PC-9 (cell line): ENCODE measurements around the gene TNFRSF1A. TPM values are rescaled to one million over a fixed set of nuclear protein-coding genes. Genes with fewer than 3 reads are reported as not detected.

Source experiments
- Bru-seq: library from RNA; stranded (reverse); fragments of 400-500 nt; gene quantifications from one replicate; lab custom pipeline; 2021; lab: Mats Ljungman, UMichigan
- BruChase-seq, 2 experiments: library from RNA; stranded (reverse); fragments of 400-500 nt; gene quantifications; one replicate each; lab custom pipeline; 2021; lab: Mats Ljungman, UMichigan
- BruUV-seq: library from RNA; stranded (reverse); fragments of 400-500 nt; replicated peaks from 2 replicates; lab custom pipeline; 2021; lab: Mats Ljungman, UMichigan
- CTCF ChIA-PET: fragments of 300-600 bp; sonication (Branson Sonifier 250); formaldehyde crosslinking; loops from one replicate; lab custom pipeline; 2022; ENCODE audit warnings: antibody characterized with exemption; lab: Charles Lee
- POLR2A ChIA-PET: fragments of 300-600 bp; sonication (Branson Sonifier 250); formaldehyde crosslinking; loops from one replicate; lab custom pipeline; 2022; ENCODE audit warnings: antibody characterized with exemption; ENCODE audit not compliant: unreplicated experiment; lab: Charles Lee
- DNase-seq, 2 experiments: peaks; one replicate each; pipeline versions ENCODE4 v3.0.0 to v3.0.0-alpha.2; 2015 to 2022; ENCODE audit warnings: mixed read lengths in 1 of 2
- H2AFZ ChIP-seq: fragments of 200-600 bp; sonication (generic); 2 replicates; pipeline ENCODE4 v1.8.1; 2017; ENCODE audit warnings: antibody characterized with exemption
- H3F3A ChIP-seq: fragments of 200-600 bp; sonication (generic); 2 replicates; pipeline ENCODE4 v1.8.1; 2017; ENCODE audit warnings: antibody characterized with exemption, mild to moderate bottlenecking, low read depth; ENCODE audit not compliant: insufficient read depth
- H3K27ac ChIP-seq: fragments of 200-600 bp; sonication (generic); 2 replicates; pipeline ENCODE4 v1.6.1; 2016; ENCODE audit warnings: mixed run types
- H3K27me3 ChIP-seq: fragments of 200-600 bp; sonication (generic); 2 replicates; pipeline ENCODE4 v1.6.1; 2016; ENCODE audit warnings: low read depth, mixed run types; ENCODE audit not compliant: insufficient read depth
- H3K36me3 ChIP-seq: fragments of 200-600 bp; sonication (generic); 2 replicates; pipeline ENCODE4 v1.6.1; 2016; ENCODE audit warnings: low read depth, mixed run types
- H3K4me1 ChIP-seq: fragments of 200-600 bp; sonication (generic); replicated peaks from 2 replicates; pipeline ENCODE4 v1.6.1; 2016; ENCODE audit warnings: mixed run types; ENCODE audit not compliant: insufficient read depth
- H3K4me2 ChIP-seq: fragments of 200-600 bp; sonication (generic); 2 replicates; pipeline ENCODE4 v1.6.1; 2017; ENCODE audit warnings: mixed run types
- H3K4me3 ChIP-seq: fragments of 200-600 bp; sonication (generic); 2 replicates; pipeline ENCODE4 v1.6.1; 2016; ENCODE audit warnings: mixed run types
- H3K79me2 ChIP-seq: fragments of 200-600 bp; sonication (generic); 2 replicates; pipeline ENCODE4 v1.6.1; 2017; ENCODE audit warnings: low read depth, mixed run types
- H3K9me2 ChIP-seq: fragments of 200-600 bp; sonication (generic); 2 replicates; pipeline ENCODE4 v1.8.1; 2017; ENCODE audit warnings: mild to moderate bottlenecking; ENCODE audit not compliant: insufficient read depth
- H3K9me3 ChIP-seq: fragments of 200-600 bp; sonication (generic); 2 replicates; pipeline ENCODE4 v1.8.1; 2016; ENCODE audit warnings: low read depth; ENCODE audit not compliant: insufficient read depth
- H4K20me1 ChIP-seq: fragments of 200-600 bp; sonication (generic); 2 replicates; pipeline ENCODE4 v1.8.1; 2017; ENCODE audit not compliant: insufficient read depth
- CTCF ChIP-seq: fragments of 200-600 bp; sonication (generic); conservative IDR thresholded peaks from 2 replicates; pipeline ENCODE4 v1.6.1; 2017; ENCODE audit warnings: mixed run types, antibody characterized with exemption, mild to moderate bottlenecking, moderate library complexity
- EZH2 ChIP-seq: fragments of 200-600 bp; sonication (generic); IDR thresholded peaks from 2 replicates; pipeline ENCODE4 v1.8.0; 2017; ENCODE audit warnings: antibody characterized with exemption, low read depth
- intact Hi-C: fragments of 100-400 bp; cut with micrococcal nuclease; formaldehyde crosslinking; loops from one replicate; pipeline ENCODE4 v1.10.0; 2022; ENCODE audit not compliant: unreplicated experiment
- long read RNA-seq: library from polyadenylated mRNA; stranded (forward); transcript quantifications from one replicate; pipeline ENCODE4 v2.0.0, GENCODE V29; 2022
- total RNA-seq: library from RNA; stranded (reverse); gene quantifications from 2 replicates; pipeline ENCODE4 v1.2.3, GENCODE V29; 2021

The TNFRSF1A gene
- total RNA-seq, result 144 and 165 TPM in 2 replicates
- percentile 93 among the genes with signal in this experiment for Bru-seq, nascent RNA
- percentile 94 among the genes with signal in this experiment for BruChase-seq, experiment 1, labeled RNA remaining after a 2-hour chase
- BruChase-seq, experiment 2, labeled RNA remaining after a 6-hour chase, result percentile 94 among the genes with signal in this experiment
- long read RNA-seq, transcript TNFRSF1A-201 (10 exons, 2,223 nt), result major isoform, 138 of 182 reads
- long read RNA-seq, partial matches to known transcripts, result 13 of 182 reads
- long read RNA-seq, other reads (novel, unspliced or antisense), result 31 of 182 reads

DNA sequence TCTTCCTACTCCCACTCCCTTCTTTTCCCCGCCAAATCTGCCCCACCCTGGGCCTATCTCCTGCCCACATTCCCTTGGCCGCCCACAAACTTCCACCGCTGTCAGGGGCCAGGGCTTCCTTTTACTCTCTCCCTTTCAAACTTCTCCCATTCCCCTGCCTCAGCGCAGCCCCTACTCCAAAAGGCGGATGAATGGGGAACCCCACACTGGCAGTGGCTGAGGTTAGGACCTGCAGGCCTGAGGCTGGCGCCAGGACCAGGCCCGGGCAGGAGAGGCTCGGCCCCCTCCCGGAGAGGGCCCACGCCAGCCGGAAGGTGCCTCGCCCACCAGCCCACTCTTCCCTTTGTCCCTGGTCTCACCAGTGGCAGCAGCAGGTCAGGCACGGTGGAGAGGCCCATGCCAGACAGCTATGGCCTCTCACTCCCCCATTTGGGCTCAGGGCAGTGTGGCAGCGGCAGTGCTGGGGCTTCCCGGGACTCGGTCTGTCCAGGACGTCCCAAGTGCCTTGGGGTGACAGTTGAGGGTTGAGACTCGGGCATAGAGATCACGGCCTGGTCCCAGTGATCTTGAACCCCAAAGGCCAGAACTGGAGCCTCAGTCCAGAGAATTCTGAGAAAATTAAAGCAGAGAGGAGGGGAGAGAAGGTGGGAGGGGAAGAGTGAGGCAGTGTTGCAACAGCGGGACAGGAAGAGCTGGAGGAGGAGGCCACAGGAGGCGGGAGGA lies at the start of gene TNFRSF1A:
Gene TNFRSF1A, minus strand, starts transcription at position 660 of the 723 bp plus-strand sequence. Its CDS starts 262 bp downstream, at position 398.
- H3K4me1 ChIP-seq, result peaks cover 74% of the 10 kb centered on the region
- peak within 1 kb of the TSS; percentile 83 for H3K4me2 ChIP-seq
- TSS peak; percentile 46 for BruUV-seq
- DNase-seq, result peak; percentile 63 to 69
- no peaks in the 10 kb centered on the region for H3K9me3 ChIP-seq
- H3K9me2 ChIP-seq, result no peaks in the 10 kb centered on the region
- peak within 1 kb of the TSS; percentile 92 for H3K4me3 ChIP-seq
- intact Hi-C loops, result no loop called here
- H3F3A ChIP-seq, result peaks cover 50% of the 10 kb centered on the region
- TF ChIP-seq CTCF (no peak), EZH2 (no peak)
- ChIA-PET POLR2A (interaction anchor here (0.5 to 1.3 kb wide), 11 partner anchors 9 to 622 kb away, joined by 3 to 9 read pairs (median 4); partner anchors contain the start of genes LTBR and MRPL51), CTCF (interaction anchor here (0.6 kb wide), 1 partner anchor 10 kb away, joined by 7 read pairs; no protein-coding TSS in a partner anchor)
- peak within 1 kb of the TSS; percentile 68 for H2AFZ ChIP-seq
- peaks cover 58% of the 10 kb centered on the region for H3K79me2 ChIP-seq
- no peaks in the 10 kb centered on the region for H3K36me3 ChIP-seq
- H3K27ac ChIP-seq, result peak within 1 kb of the TSS; percentile 49
- H4K20me1 ChIP-seq, result peaks cover 8% of the 10 kb centered on the region; the same call in 1 of the 2 replicates
- H3K27me3 ChIP-seq, result no peaks in the 10 kb centered on the region

DNA sequence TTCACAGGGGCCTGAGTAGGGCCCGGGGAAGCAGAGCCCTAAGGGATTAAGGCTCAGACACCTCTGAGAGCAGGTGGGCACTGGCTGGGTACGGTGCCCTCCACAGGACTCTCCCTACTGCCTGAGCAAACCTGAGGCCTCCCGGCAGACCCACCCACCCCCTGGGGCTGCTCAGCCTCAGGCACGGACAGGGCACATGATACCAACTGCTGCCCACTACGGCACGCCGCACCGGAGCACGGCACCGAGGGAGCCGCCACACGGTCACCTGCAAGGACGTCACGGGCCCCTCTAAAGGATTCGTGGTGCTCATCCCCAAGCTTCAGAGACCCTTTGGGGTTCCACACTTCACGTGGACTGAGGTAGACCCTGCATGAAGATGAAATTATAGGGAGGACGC lies 49.1 kb upstream of the TNFRSF1A start:
- Histone ChIP-seq H3K27me3 (no peaks in the 10 kb centered on the region), H3K4me1 (peaks cover 10% of the 10 kb centered on the region), H3K9me2 (no peaks in the 10 kb centered on the region), H3K36me3 (peaks cover 42% of the 10 kb centered on the region), H2AFZ (no peak overlapping the region), H4K20me1 (peaks cover 3% of the 10 kb centered on the region), H3K4me2 (no peak overlapping the region), H3K9me3 (no peaks in the 10 kb centered on the region), H3F3A (peaks cover 74% of the 10 kb centered on the region), H3K79me2 (peaks cover 27% of the 10 kb centered on the region), H3K4me3 (no peak overlapping the region), H3K27ac (no peak overlapping the region)
- DNase-seq, result no peak
- no peak for TF ChIP-seq EZH2
- no peak for TF ChIP-seq CTCF
- intact Hi-C loops, result no loop called here
- ChIA-PET CTCF (interaction anchor here (1.0 kb wide), 1 partner anchor 28 kb away, joined by 3 read pairs; no protein-coding TSS in a partner anchor), POLR2A (no interaction called here)
- BruUV-seq, result no TSS peak

- POLR2A ChIA-PET, result interaction anchor here (0.5 to 0.6 kb wide), 3 partner anchors 15 to 194 kb away, joined by 4 to 16 read pairs (median 8); partner anchors contain the start of gene SCNN1A
- H3K9me3 ChIP-seq, result no peaks in the 10 kb centered on the region
- TF ChIP-seq EZH2, result no peak
- TF ChIP-seq CTCF, result no peak
- intact Hi-C loops, result no loop called here
- H3K9me2 ChIP-seq, result no peaks in the 10 kb centered on the region
- H3K4me2 ChIP-seq, result no peak overlapping the region
- H3K27me3 ChIP-seq, result no peaks in the 10 kb centered on the region
- H3K27ac ChIP-seq, result no peak overlapping the region
- peaks cover 3% of the 10 kb centered on the region for H4K20me1 ChIP-seq
- H3K36me3 ChIP-seq, result peaks cover 43% of the 10 kb centered on the region
- H2AFZ ChIP-seq, result no peak overlapping the region
- no peak for DNase-seq
- peaks cover 33% of the 10 kb centered on the region for H3K79me2 ChIP-seq
- no peak overlapping the region for H3K4me3 ChIP-seq
- peaks cover 70% of the 10 kb centered on the region for H3F3A ChIP-seq
- CTCF ChIA-PET, result no interaction called here
- BruUV-seq, result no TSS peak
- peaks cover 17% of the 10 kb centered on the region for H3K4me1 ChIP-seq
These were observed 48.4 kb upstream of the TNFRSF1A start for GRCh38 chr12:6390084-6390799.
